ENCODE measurements around the gene STARD3.

Gene STARD3

DNA sequence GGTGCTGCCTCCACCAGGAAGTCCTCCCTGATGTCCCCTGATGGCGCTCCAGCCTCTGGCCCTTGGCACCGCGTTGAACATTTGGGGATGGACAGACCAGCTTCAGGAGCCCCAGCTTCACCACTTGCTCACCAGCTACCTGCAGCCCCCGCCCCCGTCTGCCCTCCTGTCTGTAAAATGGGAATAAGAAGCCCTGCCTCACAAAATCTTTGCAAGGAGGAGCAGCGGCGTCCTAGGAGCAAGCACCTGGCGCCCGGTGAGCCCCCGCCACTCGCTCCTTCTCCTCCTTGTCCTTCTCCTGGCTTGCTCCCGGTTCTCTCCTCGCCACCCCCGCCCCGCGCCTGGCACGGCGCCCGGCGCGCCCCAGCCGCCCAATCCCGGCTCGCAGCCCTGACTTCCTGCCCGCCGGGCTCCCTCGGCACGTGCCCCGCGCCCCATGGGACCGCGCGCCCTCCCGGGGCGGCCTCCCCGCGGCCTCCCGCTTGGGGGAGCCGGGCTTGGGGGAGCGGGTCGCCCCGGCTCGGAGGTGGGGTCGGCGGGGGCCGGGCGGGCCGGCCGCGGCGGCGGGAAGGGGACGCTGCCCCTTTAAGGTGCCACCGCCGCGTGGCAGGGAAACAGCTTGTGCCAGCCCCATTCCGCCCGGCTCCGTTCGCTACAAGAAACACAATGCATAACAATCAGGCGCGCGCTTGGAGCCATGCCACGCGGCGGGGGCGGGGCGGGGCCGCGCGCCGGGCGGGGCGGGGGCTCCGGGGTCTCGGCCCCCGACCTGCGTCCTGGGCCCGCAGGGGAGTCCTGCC is 19.3 kb upstream of the STARD3 start:
- Histone ChIP-seq H3K4me1 (peaks cover 7% of the 10 kb centered on the region), H2AFZ (peak overlapping the region; percentile 45), H3K79me2 (no peaks in the 10 kb centered on the region), H3K36me3 (ENCODE audit: control insufficient read depth, insufficient read depth, low read length) (no peaks in the 10 kb centered on the region), H3K9ac (no peak overlapping the region), H3K4me2 (ENCODE audit: low read length) (peak overlapping the region; percentile 83), H3K4me3 (ENCODE audit: low read depth, low read length) (peak overlapping the region; percentile 74), H3K9me3 (ENCODE audit: control insufficient read depth, low read length) (no peaks in the 10 kb centered on the region), H3K27ac (no peak overlapping the region), H3K27me3 (ENCODE audit: control insufficient read depth, insufficient read depth, low read length) (no peaks in the 10 kb centered on the region)
- no peak for TF ChIP-seq CTCF (IDR thresholded peaks at IDR 0.05)

DNA sequence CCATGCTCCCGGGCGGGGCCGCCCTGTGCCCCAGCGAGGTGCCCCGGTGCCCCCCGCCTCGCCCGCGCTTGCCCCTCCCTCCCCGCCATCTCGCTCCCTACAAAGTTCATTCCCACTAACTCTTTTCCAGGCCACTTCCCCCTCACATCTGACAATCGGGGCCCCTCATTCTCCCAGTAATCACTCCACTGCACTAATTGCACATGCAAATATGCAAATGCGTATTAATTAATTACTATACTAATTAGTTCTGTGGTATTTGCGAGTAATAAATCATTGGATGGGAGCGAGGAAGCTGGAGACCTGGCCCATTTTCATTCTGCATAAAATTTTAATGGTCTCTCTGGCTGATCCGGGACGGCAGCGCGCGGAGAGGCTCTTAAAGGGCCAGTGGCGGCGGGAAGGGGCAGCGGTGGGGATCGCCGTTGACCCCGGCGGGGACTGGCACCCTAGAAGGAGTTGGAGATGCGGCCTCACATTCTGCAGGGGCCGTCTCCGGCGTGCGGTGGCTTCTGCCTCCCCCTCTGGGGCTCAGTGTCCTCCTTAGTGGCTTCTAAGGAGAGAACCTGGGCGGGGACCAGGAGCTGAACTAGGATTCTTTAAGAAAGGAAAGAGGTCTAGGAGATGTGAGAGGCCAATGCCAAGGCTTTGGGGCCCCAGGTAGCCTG is 18.6 kb upstream of the STARD3 start:
- Histone ChIP-seq H3K4me2 (ENCODE audit: low read length) (peak overlapping the region; percentile 83), H3K9me3 (ENCODE audit: control insufficient read depth, low read length) (no peaks in the 10 kb centered on the region), H3K4me3 (ENCODE audit: low read depth, low read length) (peak overlapping the region; percentile 74), H3K27me3 (ENCODE audit: control insufficient read depth, insufficient read depth, low read length) (no peaks in the 10 kb centered on the region), H2AFZ (peak overlapping the region; percentile 87), H3K9ac (no peak overlapping the region), H3K4me1 (peaks cover 7% of the 10 kb centered on the region), H3K79me2 (no peaks in the 10 kb centered on the region), H3K36me3 (ENCODE audit: control insufficient read depth, insufficient read depth, low read length) (no peaks in the 10 kb centered on the region), H3K27ac (peak overlapping the region; percentile 2)
- TF ChIP-seq CTCF (IDR thresholded peaks at IDR 0.05) = no peak

DNA sequence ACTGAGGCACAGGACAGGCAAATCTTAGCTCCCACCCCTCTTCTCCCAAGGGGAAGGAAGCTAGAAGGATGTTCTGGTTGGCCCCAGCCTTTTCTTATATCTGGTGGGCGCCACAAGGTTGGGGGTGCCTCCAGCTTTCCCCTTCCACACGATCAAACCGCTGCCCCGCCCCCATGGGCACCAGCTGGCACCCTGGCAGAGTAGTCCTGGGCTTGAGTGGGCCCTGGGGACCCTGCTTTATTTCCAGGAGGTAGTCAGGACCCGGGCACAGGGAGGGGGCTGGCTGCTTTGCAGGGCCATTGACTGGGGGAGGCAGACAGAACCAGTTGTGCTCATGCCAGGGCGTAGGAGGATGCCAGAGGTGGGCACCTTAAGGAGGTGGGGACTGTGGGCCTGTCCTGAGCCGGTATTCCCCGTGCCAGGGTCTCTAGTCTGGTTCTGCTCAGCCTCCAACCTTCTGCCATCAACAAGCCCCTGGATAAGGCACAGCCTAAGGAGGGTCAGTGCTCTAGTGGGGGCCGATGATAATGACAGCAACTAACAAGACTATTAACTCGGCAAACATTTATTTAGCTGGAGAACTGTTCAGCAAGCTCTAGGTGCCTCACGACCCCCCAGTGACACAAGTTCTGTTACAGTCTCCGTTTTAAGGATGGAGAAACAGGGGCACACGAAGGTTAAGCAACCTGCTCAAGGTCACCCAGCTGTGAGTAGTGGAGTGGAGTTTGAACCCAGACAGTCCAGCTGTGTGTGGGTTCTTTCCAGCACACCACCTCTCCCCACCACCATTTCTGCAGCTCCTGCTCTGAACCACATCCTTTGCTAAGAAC is 17.8 kb upstream of the STARD3 start:
- peak overlapping the region; percentile 83 for H3K4me2 ChIP-seq (ENCODE audit: low read length)
- no peak for TF ChIP-seq CTCF (IDR thresholded peaks at IDR 0.05)
- H3K4me3 ChIP-seq (ENCODE audit: low read depth, low read length) = no peak overlapping the region
- no peaks in the 10 kb centered on the region for H3K36me3 ChIP-seq (ENCODE audit: control insufficient read depth, insufficient read depth, low read length)
- no peak overlapping the region for H3K27ac ChIP-seq
- no peaks in the 10 kb centered on the region for H3K79me2 ChIP-seq
- H2AFZ ChIP-seq = peak overlapping the region; percentile 87
- H3K4me1 ChIP-seq = peaks cover 7% of the 10 kb centered on the region
- H3K9me3 ChIP-seq (ENCODE audit: control insufficient read depth, low read length) = no peaks in the 10 kb centered on the region
- H3K9ac ChIP-seq = no peak overlapping the region
- no peaks in the 10 kb centered on the region for H3K27me3 ChIP-seq (ENCODE audit: control insufficient read depth, insufficient read depth, low read length)

- Histone ChIP-seq H3K4me1 (peaks cover 7% of the 10 kb centered on the region), H3K9me3 (ENCODE audit: control insufficient read depth, low read length) (no peaks in the 10 kb centered on the region), H3K4me3 (ENCODE audit: low read depth, low read length) (no peak overlapping the region), H3K4me2 (ENCODE audit: low read length) (no peak overlapping the region), H3K27ac (no peak overlapping the region), H3K36me3 (ENCODE audit: control insufficient read depth, insufficient read depth, low read length) (no peaks in the 10 kb centered on the region), H3K9ac (no peak overlapping the region), H3K27me3 (ENCODE audit: control insufficient read depth, insufficient read depth, low read length) (no peaks in the 10 kb centered on the region), H3K79me2 (no peaks in the 10 kb centered on the region), H2AFZ (no peak overlapping the region)
- TF ChIP-seq CTCF (IDR thresholded peaks at IDR 0.05) = no peak
These were observed 17.2 kb upstream of the STARD3 start for GRCh38 chr17:39619786-39620101.
